Measurements from ENCODE around the gene SCLT1. TPM values are rescaled to one million over a fixed set of nuclear protein-coding genes. Genes with fewer than 3 reads are reported as not detected.

Gene SCLT1
- total and polyA plus RNA-seq, 12 donors: 0.97 to 16.6 (median 7.9) TPM

- DNase-seq: no peak
- WGBS, 4 donors: 92 to 98% (median 95%) methylated on average over 3 of the region's 3 CpGs
Observed at GRCh38 chr4:128946916-128947315, 146.4 kb downstream of the SCLT1 start.

GRCh38 chr4:128942607-128943006, 150.7 kb downstream of the SCLT1 start:
- DNase-seq: no peak
- Histone ChIP-seq H3K27ac (no peak overlapping the region), H3K27me3 (no peaks in the 10 kb centered on the region), H3K9me3 (replicated peaks in 1 of 3) (peaks cover 0 to 11% (median 0%) of the 10 kb centered on the region in 3 donors), H3K36me3 (replicated peaks in 1 of 2) (no peaks in the 10 kb centered on the region), H3K4me1 (replicated peaks in 1 of 2) (no peaks in the 10 kb centered on the region), H3K4me3 (no peak overlapping the region)
- no peak for TF ChIP-seq POLR2A (IDR thresholded peaks at IDR 0.05)
- TF ChIP-seq CTCF (IDR thresholded peaks at IDR 0.05): no peak
- 67 to 82% (median 75%) methylated on average over 1 of the region's 1 CpG for WGBS, 4 donors
- intact Hi-C loops (cut with DNase I): no loop called here

More at GRCh38 chr4:128946916-128947315, 146.4 kb downstream of the SCLT1 start:
- H3K9me3 ChIP-seq (replicated peaks in 1 of 3): peaks cover 0 to 6% (median 0%) of the 10 kb centered on the region in 3 donors
- TF ChIP-seq POLR2A (IDR thresholded peaks at IDR 0.05): no peak
- TF ChIP-seq CTCF (IDR thresholded peaks at IDR 0.05): no peak
- intact Hi-C loops (cut with DNase I): no loop called here
- no peaks in the 10 kb centered on the region for H3K27me3 ChIP-seq
- H3K27ac ChIP-seq: no peak overlapping the region
- H3K4me1 ChIP-seq (replicated peaks in 1 of 2): no peaks in the 10 kb centered on the region
- H3K4me3 ChIP-seq: no peak overlapping the region
- no peaks in the 10 kb centered on the region for H3K36me3 ChIP-seq (replicated peaks in 1 of 2)

- Histone ChIP-seq H3K27me3 (no peaks in the 10 kb centered on the region), H3K4me1 (replicated peaks in 1 of 2) (no peaks in the 10 kb centered on the region), H3K27ac (no peak overlapping the region), H3K9me3 (replicated peaks in 1 of 3) (peaks cover 0 to 11% (median 0%) of the 10 kb centered on the region in 3 donors), H3K4me3 (no peak overlapping the region), H3K36me3 (replicated peaks in 1 of 2) (no peaks in the 10 kb centered on the region)
- no peak for TF ChIP-seq CTCF (IDR thresholded peaks at IDR 0.05)
- intact Hi-C loops (cut with DNase I): no loop called here
- no peak for DNase-seq
- WGBS, 4 donors: 79 to 92% (median 91%) methylated on average over 2 of the region's 2 CpGs
Observed at GRCh38 chr4:128940971-128941370, 152.4 kb downstream of the SCLT1 start.

- 25 to 28% (median 26%) methylated on average over 3 of the region's 3 CpGs for WGBS, 4 donors
Observed at GRCh38 chr4:128930051-128930450, 163.3 kb downstream of the SCLT1 start.

More at GRCh38 chr4:128930051-128930450, 163.3 kb downstream of the SCLT1 start:
- Histone ChIP-seq H3K9me3 (replicated peaks in 1 of 3) (no peaks in the 10 kb centered on the region), H3K36me3 (replicated peaks in 1 of 2) (no peaks in the 10 kb centered on the region), H3K4me3 (no peak overlapping the region), H3K4me1 (replicated peaks in 1 of 2) (peaks cover 0 to 5% of the 10 kb centered on the region in 2 donors), H3K27ac (peak overlapping the region in 1 of 5 donors; percentile 20), H3K27me3 (no peaks in the 10 kb centered on the region)
- DNase-seq: peak in 4 of 7 donors; percentile 12 to 38 (median 21)
- intact Hi-C loops (cut with DNase I): no loop called here
- TF ChIP-seq CTCF (IDR thresholded peaks at IDR 0.05) (no peak), POLR2A (IDR thresholded peaks at IDR 0.05) (no peak)
